ENCODE data around the gene POLR2J.
"Not testable (repeated sequence)": the region's sequence is repeated elsewhere in the genome, so short reads cannot be mapped to it uniquely, and the experiment has no call there.

The POLR2J gene

DNA sequence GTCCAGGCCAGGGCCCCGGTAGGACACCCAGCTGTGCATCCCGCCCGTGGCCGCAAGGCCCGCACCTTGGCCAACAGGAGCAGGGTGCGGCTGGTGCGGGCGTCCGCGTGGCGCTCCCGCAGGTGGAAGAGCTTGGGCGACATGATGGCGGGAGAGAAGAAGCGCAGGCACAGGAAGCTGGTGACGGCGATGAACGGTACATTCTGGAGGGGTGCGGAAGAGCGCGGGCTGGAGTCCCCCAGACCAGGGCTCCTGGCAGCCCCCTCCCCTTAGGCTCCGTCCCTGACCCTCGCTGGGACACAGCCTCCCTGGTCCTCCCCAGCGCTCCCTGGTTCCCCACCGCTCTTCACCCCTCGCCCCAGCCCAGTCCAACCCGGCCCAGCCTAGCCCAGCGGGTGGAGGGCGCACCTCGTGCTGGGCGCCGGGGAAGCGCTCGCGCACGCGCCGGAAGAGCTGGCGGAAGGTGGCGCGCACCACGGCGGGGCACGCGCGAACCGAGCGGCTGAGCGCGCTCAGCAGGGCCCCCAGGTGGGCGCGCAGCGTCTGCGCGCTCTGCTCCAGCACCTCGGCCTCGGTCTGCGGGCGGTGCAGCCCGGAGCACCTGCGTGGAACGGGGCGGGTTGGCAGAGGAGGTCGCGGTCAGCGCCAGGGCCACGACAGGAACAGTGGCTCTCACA, 15.9 kb upstream of the POLR2J start:
- DNase-seq (ENCODE audit: low read depth in 2 of 2) = not testable (repeated sequence)

DNA sequence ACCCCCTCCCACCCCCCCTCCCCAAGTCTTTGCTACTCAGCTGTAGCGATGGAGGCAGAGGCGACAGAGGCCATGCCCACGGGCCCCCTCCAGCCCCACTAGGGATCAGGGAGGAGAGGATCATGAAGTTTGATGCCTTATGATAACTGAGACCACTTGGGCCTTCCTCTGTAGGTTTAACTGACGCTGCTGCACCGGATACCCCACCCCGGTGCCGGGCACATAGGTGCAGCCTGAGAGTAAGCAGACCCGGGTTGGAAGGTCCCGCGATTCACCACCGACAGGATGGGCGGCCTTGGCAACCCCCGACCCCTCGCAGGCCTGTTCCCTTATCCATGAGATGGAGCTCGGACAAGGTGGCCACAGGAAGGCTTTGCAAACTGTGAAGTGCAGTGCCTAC, 15.3 kb upstream of the POLR2J start:
- DNase-seq (ENCODE audit: low read depth in 2 of 2) = not testable (repeated sequence)

DNA sequence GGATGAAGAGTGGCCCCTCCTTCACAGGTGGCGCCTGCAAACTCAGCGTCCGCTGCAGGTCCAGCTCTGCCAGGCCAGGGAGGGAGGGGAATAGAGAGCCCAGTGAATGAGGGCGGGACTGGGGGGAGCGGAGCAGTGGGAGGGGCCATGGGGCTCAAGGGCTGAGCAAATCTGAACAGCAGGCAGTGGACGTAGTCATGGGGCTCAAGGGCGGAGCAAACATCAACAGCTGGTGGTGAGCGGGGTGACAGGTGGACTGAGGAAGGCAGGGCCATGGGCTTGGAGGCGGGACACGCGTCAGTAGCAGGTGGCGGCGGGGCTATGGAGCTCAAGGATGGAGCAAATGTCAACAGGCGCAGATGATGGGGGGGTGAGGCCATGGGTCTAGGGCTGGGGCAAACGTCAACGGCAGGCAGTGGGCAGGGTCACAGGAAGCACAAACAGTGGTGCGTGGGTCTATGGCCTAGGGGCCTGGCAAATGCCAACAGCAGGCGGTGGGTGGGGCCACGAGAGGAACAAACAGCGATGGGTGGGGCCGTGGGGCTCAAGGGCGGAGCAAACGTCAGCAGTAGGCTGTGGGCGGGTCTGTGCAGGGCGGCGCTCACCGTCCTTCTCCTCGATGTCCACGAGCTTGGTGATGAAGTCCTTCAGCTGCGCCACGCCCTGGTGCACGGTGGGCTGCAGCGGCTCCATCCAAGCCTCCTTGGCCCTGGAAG, 14.7 kb upstream of the POLR2J start:
- DNase-seq (ENCODE audit: low read depth in 2 of 2) = not testable (repeated sequence)

DNA sequence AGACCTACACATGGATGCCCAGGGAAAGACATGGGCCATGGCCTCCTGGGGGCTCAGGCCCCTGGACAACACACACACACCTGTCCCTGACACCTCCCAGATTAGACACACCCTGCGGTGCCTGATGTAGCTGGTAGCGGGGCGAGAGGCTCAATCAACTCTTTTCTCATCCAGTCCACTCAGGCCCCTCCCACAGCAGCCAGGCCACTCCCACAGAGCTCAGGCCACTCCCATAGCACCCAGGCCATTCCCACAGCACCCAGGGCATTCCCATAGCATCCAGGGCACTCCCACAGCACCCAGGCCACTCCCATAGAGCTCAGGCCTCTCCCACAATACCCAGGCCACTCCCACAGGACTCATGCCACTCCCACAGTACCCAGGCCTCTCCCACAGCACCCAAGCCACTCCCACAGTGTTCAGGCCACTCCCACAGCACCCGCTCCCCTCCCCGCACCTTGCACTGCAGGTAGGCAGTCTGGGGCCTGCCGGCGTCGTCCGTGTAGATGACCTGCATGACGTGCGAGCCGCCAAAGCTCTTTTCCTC, 11.9 kb upstream of the POLR2J start:
- peak in 1 of 2 donors; percentile 48 for DNase-seq (ENCODE audit: low read depth in 2 of 2)

DNA sequence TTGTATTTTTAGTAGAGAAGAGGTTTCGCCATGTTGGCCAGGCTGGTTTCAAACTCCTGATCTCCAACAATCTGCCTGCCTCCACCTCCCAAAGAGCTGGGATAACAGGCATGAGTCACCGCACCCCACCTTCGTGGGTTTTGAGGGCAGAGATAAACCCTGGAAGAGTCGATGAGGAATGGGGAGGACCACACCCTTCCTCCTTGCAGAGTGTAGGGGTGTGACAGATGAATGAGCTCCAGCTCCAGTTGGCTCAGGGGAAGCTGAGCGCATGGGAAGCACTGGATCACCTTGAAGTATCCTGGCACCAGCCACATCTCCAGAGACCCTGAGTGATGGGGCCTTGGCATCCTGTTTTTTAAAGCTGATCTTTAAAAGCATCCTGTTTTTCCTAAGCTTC, 5.6 kb upstream of the POLR2J start:
- not testable (repeated sequence) for DNase-seq (ENCODE audit: low read depth in 2 of 2)

DNA sequence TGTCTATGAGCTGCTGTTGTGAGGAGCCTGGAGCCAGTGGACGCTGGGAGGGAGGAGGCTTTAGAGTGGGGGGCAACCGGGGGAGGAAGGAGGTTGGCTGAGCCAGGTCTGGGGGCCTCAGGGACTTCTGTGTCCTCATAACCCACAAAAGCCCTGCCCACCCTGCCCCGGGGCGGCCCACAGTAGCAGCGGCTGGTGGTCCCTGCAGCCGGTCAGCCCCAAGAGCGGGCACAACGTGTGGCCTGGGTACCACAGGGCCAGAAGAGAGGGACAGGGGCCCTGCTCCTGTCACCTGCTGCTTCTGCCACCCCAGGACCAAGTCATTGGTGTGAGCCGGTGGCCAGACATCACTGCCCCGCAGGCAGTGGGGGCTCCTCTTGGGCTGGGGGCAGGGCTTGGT, 3.2 kb upstream of the POLR2J start:
- DNase-seq (ENCODE audit: low read depth in 2 of 2) = not testable (repeated sequence)

DNA sequence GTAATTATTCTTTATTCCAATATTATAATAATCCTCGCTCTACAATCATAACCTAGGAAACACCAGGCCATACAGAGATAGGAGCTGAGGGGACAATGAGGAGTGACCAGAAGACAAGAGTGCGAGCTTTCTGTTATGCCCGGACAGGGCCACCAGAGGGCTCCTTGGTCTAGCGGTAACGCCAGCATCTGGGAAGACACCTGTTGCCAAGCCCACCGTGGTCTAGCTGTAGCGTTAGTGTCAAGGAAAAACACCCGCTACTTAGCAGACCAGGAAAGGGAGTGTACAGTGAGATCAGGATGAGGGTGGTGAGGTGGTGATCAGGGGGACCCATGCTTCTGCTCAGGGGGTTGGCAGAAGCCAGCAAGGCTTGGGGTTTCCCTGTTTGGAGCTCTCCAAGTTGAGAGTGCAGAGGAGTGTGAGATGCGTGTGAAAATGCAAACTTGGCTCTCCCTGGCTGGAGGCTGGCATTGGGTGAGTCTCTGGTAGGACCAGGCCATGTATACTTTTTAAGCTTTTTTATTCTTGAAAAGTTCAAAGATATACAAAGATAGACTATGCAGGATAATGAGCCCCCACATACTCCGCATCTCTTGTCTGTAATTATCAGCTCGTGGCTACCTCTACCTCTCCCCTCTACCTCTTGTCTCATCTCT, 1.4 kb upstream of the POLR2J start:
- DNase-seq (ENCODE audit: low read depth in 2 of 2) = not testable (repeated sequence)

DNA sequence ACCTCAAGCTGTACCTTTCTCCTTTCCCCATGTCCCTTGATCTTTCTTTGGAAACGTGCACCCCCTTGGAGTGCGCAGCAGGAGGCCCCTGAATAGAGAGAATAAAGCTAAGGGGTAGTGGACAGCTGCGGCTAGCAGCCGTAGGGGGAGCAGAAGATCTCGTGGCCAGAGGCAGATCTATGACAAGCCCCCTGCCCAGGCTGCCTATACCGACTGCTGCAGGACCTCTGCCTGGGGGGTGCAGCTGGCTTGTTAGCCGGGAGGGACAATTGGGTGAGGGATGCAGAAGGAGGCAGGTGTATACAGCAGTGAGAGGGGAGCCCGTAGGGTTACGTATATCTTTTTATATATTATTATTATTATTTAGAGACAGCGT, 475 bp upstream of the POLR2J start:
- not testable (repeated sequence) for DNase-seq (ENCODE audit: low read depth in 2 of 2)

DNA sequence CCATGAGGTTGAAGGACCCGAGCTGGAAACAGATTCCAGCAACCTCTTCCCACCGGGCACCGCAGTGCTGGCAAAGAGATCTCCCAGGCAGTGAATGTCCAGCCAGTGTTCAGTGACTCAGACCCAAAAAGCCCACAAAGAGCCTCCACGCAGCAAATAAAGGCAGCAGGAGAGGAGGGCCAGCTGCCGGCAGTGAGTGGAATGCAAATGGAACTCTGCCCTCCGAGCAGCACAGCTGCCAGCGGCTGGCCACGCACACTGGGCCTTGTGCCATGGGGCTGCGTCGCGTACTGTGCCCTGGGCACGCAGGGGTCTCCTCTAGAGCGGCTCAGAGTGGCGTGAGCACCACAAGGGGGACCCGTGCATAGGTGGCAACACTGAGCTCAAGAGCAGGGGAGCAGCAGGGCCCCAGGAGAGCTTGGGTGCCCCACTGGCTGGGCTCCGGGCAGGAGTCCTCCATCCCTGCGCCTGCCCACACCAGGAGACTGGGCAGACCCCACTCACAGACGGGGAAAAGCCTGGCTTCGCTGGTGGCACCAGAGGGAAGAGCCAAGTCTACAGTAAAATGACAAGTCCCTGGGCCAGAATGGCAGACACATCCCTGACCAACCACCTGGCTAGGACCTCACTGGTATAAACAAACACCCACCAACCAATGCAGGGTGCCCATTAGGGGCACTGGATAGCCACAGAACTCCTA, 3.8 kb downstream of the POLR2J start:
- not testable (repeated sequence) for DNase-seq (ENCODE audit: low read depth in 2 of 2)

DNA sequence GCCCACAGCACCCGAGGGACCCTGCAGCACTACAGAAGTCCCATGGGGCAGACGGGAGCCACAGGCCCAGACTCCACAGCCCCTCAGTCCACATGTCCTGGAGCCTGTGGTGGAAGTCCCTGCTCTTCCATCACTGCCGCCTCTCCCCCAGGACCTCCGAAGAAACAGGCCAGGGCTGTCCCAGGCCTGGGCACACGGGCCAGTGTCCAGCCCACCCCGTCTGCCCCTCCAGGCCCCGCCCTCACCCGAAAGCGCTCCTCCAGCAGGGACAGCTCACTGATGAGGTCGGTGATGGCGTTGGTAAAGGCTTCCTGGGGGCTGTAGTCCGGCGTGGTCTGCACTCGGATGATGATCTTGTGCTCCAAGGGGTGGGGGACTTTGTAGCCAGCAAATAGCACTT, 4.6 kb downstream of the POLR2J start:
- not testable (repeated sequence) for DNase-seq (ENCODE audit: low read depth in 2 of 2)

DNA sequence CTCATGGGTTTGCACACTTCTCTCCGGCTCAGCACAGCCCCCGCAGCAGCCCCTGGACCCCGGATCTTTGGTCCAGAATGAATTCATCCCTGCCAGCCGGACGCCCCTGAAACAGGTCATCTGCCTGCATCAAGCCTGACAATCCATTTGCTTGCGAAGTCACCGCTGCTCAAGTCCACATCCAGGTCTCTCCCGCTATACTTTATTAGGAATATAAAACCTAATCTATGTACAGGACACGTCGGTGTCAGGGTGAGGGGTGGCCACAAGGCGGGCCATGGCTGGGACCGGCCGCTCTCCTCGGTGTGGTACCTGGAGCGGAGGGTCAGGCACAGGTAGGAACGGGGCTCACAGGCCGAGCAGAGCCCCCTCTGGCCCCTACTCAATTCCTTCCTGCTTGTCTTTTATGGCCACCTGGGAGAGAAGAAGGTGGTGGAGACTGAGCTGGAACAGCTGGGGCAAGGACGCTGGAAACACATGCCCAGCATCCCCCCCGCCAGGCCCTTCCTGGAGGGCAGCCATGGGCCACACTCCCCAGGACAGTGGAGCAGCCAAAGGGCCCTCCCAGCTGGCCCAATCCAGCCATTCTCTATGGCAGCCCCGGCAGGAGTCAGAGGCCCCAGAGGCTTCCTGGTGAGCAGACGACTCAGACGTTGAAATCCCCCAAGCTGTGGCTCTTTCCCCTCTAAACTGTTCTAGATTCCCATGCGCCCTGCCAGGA, 5.3 kb downstream of the POLR2J start:
- no peak for DNase-seq (ENCODE audit: low read depth in 2 of 2)

DNA sequence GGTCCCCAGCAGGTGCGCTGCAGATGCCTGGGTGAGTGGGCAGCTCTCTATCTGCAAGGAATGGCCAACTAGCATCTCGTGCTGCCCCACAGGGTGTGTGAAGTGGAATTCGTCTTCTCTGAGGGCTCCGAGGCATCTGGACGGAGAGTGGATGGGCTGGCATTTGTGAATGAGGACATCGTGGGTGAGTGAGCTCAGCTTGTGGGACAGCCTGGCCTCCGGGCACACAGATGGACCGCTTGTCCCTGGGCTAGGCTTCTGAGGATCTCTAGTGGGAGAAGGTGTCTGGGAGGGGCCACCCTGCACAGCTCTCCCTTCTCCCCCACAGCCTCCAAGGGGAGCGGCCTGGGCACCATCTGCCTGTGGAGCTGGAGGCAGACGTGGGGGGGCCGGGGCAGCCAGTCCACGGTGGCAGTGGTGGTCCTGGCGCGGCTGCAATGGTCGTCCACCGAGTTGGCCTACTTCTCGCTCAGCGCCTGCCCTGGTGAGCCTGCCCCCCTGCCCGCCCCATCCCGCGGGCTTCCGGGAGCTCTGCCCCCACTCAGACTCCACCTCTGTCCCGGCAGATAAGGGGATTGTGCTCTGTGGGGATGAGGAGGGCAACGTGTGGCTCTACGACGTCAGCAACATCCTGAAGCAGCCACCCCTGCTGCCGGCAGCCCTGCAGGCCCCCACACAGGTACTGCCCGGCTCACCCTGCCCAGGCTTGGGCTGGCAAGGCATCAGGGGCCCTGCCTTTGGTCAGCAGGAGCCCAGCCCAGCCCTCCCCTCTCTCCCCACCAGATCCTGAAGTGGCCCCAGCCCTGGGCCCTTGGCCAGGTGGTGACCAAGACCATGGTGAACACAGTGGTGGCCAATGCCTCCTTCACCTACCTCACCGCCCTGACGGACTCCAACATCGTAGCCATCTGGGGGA, 6.3 kb downstream of the POLR2J start:
- no peak for DNase-seq (ENCODE audit: low read depth in 2 of 2)

DNA sequence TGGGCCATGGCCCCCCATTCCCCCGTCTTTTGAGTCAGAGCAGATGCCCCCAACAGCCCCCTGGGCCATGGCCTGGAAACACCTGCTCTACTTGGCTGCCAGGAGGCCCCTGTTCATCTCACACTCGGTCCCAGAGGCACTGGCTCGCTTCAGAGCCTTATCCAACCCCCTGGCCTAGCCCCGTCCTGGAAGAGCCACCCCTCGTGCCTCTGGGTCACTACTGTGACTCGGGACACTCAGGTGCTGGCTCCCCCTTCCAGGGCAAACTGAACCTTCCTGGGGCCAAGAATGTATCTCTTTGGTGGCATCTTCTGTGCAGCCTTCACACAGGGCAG, 7.0 kb downstream of the POLR2J start:
- DNase-seq (ENCODE audit: low read depth in 2 of 2) = no peak

DNA sequence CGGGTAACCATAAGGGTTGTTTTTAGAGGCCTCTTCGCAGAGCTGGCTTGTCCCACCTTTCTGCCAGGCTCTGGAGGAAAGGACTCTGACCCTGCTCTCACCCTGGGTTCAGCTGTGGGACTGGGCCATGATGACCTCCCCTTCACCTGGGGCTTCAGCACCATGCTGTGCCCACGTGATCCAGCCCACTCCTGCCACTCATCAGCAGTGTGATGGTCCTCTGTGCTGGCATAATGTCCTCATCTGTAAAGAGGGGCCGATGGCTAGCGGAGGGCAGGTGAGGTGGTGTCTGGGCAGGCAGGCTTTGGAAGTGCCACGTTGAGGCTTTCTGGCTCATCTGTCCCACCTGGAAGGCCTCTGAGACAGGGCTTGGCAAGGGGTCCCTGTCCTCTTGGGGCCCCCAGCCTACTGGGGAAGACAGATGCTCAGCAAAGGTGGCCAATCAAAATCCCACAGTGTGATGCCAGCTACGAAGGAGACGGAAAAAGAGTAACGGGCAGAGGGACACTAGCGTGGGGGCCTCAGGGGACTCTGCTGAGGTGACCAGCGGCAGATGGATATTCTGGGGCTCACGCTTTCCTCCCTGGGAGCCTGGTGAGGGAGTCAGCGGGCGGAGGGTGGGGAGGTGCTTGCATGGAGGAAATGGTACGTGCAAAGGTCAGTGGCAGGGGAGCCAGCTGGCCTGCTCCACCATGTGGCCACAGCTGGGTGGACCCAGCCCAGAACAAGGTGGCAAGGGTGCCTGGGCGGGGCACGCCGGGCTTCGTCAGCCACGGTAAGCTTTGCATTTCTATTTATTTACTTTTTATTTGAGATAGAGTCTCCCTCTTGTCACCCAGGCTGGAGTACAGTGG, 8.5 kb downstream of the POLR2J start:
- DNase-seq (ENCODE audit: low read depth in 2 of 2) = no peak

DNA sequence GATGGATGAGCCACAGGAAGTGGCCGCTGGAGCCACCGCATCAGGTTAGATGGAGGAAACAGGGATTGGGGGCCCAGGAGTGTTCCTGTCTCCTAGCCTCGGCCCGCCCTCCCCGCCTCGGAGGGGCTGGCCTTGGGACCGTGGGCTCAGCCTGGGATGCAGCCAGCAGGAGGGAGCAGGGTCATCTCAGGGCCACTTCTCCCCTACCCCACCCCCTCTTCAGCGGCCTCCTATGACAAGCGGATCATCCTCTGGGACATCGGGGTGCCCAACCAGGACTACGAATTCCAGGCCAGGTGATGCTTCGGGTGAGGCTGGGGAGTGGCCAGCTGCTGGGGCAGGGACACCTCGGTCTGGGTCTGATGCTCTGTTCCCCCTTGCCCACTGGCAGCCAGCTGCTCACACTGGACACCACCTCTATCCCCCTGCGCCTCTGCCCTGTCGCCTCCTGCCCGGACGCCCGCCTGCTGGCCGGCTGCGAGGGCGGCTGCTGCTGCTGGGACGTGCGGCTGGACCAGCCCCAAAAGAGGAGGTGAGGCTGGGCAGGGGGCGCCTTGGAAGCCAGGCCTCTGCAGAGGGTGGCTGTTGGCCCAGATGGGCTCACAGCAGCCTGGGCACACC, 9.3 kb downstream of the POLR2J start:
- no peak for DNase-seq (ENCODE audit: low read depth in 2 of 2)

DNA sequence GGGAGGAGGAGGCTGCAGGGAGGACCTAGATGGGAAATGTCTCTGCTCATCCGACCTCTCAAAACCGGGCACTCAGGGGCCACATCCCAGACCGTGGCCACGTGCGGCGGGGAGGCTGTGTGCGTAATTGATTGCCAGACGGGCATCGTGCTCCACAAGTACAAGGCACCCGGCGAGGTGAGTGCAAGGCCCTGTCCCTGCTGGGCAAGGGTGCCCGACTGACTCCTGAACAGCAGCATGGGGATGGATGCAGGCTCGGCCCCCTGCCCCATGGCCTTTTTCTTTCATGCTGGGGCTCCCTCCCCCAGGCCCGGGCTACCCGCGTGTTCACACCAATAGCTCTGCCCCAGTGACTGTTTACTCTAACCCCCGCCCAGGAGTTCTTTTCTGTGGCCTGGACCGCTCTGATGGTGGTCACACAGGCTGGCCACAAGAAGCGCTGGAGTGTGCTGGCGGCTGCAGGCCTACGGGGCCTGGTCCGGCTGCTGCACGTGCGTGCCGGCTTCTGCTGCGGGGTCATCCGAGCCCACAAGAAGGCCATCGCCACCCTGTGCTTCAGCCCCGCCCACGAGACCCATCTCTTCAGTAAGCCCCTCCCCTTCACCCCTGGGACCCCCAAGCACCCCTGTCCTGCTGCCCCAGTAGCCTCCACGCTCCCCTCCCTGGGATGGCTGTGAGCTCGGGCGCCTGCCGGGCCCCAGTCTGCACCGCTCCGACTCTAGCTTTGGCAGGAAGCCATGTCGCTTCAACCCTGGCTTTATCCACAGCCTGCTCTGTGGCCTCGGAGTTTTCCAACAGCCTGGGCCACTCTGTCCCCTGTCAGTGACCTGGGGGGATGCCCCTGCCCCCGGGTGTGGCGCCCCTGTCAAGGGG, 10.0 kb downstream of the POLR2J start:
- DNase-seq (ENCODE audit: low read depth in 2 of 2) = no peak

DNA sequence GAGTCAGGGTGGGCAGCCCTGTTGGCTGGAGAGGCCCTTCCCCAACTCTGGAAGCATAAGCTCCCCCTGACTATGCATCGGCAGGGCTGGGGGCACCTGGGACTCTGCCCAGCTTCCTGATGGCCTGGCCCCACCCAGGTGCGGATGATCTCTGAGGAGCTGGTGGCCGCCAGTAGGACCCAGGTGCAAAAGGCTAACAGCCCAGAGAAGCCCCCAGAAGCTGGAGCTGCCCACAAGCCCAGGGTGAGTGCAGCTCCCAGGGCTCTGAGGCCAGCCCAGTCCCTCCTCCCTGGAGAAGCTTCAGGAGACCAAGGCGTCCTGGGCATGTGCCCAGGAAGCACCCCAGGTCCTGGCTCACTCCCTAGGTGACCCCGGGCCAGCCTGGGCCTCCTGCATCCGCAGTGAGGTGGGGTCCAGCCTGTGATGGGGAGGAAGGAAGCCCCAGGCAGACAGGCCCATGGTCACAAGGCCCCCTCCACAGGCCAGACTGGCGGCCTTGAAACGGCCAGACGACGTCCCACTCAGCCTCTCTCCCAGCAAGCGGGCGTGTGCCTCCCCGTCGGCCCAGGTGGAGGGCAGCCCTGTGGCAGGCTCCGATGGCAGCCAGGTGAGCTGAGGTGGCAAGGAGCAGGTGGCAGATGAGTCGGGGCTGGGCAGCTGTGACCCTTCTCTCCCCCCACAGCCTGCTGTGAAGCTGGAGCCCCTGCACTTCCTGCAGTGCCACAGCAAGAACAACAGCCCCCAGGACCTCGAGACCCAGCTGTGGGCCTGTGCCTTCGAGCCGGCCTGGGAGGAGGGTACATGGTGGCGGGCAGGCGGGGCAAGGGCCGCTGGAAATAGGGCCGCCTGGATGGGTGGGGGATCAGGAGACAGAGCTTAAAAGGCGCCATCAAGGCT, 10.9 kb downstream of the POLR2J start:
- DNase-seq (ENCODE audit: low read depth in 2 of 2) = no peak

Data from stimulated activated CD4-positive, alpha-beta T cell treated with anti-CD3 and anti-CD28 coated beads, Interleukin-1b, Interleukin-23, amount 100 ng/mL, for 4 hours (primary cell).